Hepatocyte (in vitro differentiated cells): ENCODE data around the gene ANHX. TPM values are rescaled to one million over a fixed set of nuclear protein-coding genes. Genes with fewer than 3 reads are reported as not detected.

Experiments used
- DNase-seq: peaks from one replicate; pipeline ENCODE4 v3.0.0-alpha.2; 2016; ENCODE audit warnings: low spot score
- H2AFZ ChIP-seq: fragments of 200-600 bp; sonication (generic); 2 replicates; pipeline ENCODE4 v1.6.0; 2016; ENCODE audit warnings: antibody characterized with exemption, mild to moderate bottlenecking
- H3K27ac ChIP-seq: fragments of 200-600 bp; sonication (generic); 2 replicates; pipeline ENCODE4 v1.5.1; 2016; ENCODE audit warnings: mild to moderate bottlenecking
- H3K27me3 ChIP-seq: fragments of 200-600 bp; sonication (generic); 2 replicates; pipeline ENCODE4 v1.6.1; 2016
- H3K36me3 ChIP-seq: fragments of 200-600 bp; sonication (generic); replicated peaks from 2 replicates; pipeline ENCODE4 v1.5.1; 2016; ENCODE audit warnings: low read depth; ENCODE audit not compliant: insufficient read depth
- H3K4me1 ChIP-seq: fragments of 200-600 bp; sonication (generic); 2 replicates; pipeline ENCODE4 v1.5.1; 2016; ENCODE audit warnings: mild to moderate bottlenecking, moderate library complexity; ENCODE audit not compliant: insufficient read depth
- H3K4me2 ChIP-seq: fragments of 200-600 bp; sonication (generic); 2 replicates; pipeline ENCODE4 v1.6.0; 2016
- H3K4me3 ChIP-seq: fragments of 200-600 bp; sonication (generic); 2 replicates; pipeline ENCODE4 v1.5.1; 2016; ENCODE audit warnings: mild to moderate bottlenecking
- H3K79me2 ChIP-seq: fragments of 200-600 bp; sonication (generic); 2 replicates; pipeline ENCODE4 v1.6.0; 2017; ENCODE audit warnings: mild to moderate bottlenecking
- H3K9me2 ChIP-seq: fragments of 200-600 bp; sonication (generic); replicated peaks from 2 replicates; pipeline ENCODE4 v1.6.0; 2017; ENCODE audit warnings: mild to moderate bottlenecking; ENCODE audit not compliant: insufficient read depth
- H3K9me3 ChIP-seq: fragments of 200-600 bp; sonication (generic); 2 replicates; pipeline ENCODE4 v1.5.1; 2016; ENCODE audit warnings: low read depth, mild to moderate bottlenecking
- H4K20me1 ChIP-seq: fragments of 200-600 bp; sonication (generic); 2 replicates; pipeline ENCODE4 v1.6.0; 2016; ENCODE audit warnings: mild to moderate bottlenecking; ENCODE audit not compliant: insufficient read depth, poor library complexity, severe bottlenecking
- CTCF ChIP-seq: fragments of 200-600 bp; sonication (generic); IDR thresholded peaks from 2 replicates; pipeline ENCODE4 v1.5.1; 2016; ENCODE audit warnings: antibody characterized with exemption, mild to moderate bottlenecking; ENCODE audit not compliant: poor library complexity
- EZH2 ChIP-seq: fragments of 200-600 bp; sonication (generic); IDR thresholded peaks from 2 replicates; pipeline ENCODE4 v1.6.1; 2016; ENCODE audit warnings: antibody characterized with exemption, mild to moderate bottlenecking, borderline replicate concordance
- EZH2phosphoT487 ChIP-seq: fragments of 200-600 bp; sonication (generic); IDR thresholded peaks from one replicate; pipeline ENCODE4 v1.6.1; 2018; ENCODE audit warnings: antibody characterized with exemption, mild to moderate bottlenecking, low read depth, moderate library complexity; ENCODE audit not compliant: unreplicated experiment, severe bottlenecking
- WGBS: methylation state at CpG from one replicate; pipeline ENCODE4 v1.1.6; 2016; ENCODE audit warnings: low lambda C conversion rate; ENCODE audit errors: missing lambda C conversion rate; 5-methylcytosine and 5-hydroxymethylcytosine counted together
- polyA plus RNA-seq: library from polyadenylated mRNA; unstranded; fragments of >200 nt; fragmentation: Nextera tagmentation; extraction: Ambion mirVana; gene quantifications from 2 replicates; pipeline ENCODE4 v1.2.1, GENCODE V29; 2016
- total RNA-seq: library from RNA; depleted of rRNA; stranded (reverse); fragments of >200 nt; gene quantifications from 2 replicates; pipeline ENCODE4 v1.2.3, GENCODE V29; 2014

Gene ANHX
- total and polyA plus RNA-seq, 2 experiments from 2014 or later: not detected

- no peak overlapping the region for H3K4me3 ChIP-seq
- no peak overlapping the region for H3K27ac ChIP-seq
- DNase-seq: no peak
- no peaks in the 10 kb centered on the region for H3K27me3 ChIP-seq
- no peaks in the 10 kb centered on the region for H3K36me3 ChIP-seq
- H4K20me1 ChIP-seq: no peaks in the 10 kb centered on the region
- H2AFZ ChIP-seq: no peak overlapping the region
- H3K4me1 ChIP-seq: no peaks in the 10 kb centered on the region
- TF ChIP-seq EZH2 (no peak), EZH2phosphoT487 (no peak)
- WGBS: 83% methylated on average over 10 of the region's 10 CpGs
- H3K9me2 ChIP-seq: no peaks in the 10 kb centered on the region
- H3K79me2 ChIP-seq: no peaks in the 10 kb centered on the region
- H3K9me3 ChIP-seq: no peaks in the 10 kb centered on the region
- no peak overlapping the region for H3K4me2 ChIP-seq
These were observed 13.5 kb downstream of the ANHX start for GRCh38 chr12:133222211-133222610.

DNA sequence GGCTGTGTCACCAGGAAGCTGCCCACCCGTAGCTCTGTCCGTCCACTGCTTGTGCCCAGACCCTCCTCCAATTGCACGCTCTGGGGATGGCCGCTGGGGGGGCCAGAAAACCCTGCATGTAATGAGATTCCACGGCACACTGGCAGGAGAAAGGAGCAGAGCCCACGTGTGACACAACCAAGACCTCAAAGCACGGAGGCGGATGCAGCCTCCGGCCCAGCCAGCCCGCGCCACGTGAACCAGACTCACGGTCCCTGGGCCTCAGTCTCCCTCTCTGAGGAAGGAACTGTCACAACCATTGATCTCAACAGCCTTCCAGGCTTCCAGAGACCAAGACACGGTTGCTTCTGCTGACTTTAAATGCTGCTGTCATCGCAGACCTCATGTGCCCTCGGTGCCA is 14.4 kb downstream of the ANHX start:
- Histone ChIP-seq H3K36me3 (no peaks in the 10 kb centered on the region), H3K4me2 (no peak overlapping the region), H2AFZ (no peak overlapping the region), H4K20me1 (no peaks in the 10 kb centered on the region), H3K27me3 (no peaks in the 10 kb centered on the region), H3K4me1 (no peaks in the 10 kb centered on the region), H3K79me2 (no peaks in the 10 kb centered on the region), H3K4me3 (no peak overlapping the region), H3K9me2 (no peaks in the 10 kb centered on the region), H3K9me3 (no peaks in the 10 kb centered on the region), H3K27ac (no peak overlapping the region)
- 76% methylated on average over 16 of the region's 16 CpGs for WGBS
- TF ChIP-seq EZH2 (no peak), EZH2phosphoT487 (no peak), CTCF (no peak)
- DNase-seq: no peak

DNA sequence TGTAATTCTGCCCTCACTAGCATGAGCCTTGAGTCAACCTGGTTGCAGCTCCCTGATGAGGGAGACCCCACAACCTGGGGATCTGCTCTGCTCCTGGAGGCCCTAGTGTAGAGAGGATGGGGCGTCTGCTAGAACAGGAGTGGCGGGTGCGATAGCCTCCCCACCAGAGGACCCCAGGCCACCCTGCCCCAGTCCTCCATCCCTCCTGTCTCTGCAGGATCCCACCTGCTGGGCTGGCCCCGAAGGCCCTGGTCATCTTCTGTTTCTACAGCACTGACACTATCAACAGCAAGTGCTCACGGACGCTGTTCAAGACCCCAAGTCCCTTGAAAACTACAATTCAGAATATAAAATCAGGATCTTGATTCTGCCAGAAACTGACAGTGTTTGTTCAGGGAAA is 15.2 kb downstream of the ANHX start:
- 82% methylated on average over 6 of the region's 6 CpGs for WGBS
- Histone ChIP-seq H3K27me3 (no peaks in the 10 kb centered on the region), H3K4me1 (no peaks in the 10 kb centered on the region), H4K20me1 (no peaks in the 10 kb centered on the region), H2AFZ (no peak overlapping the region), H3K79me2 (no peaks in the 10 kb centered on the region), H3K27ac (no peak overlapping the region), H3K36me3 (no peaks in the 10 kb centered on the region), H3K9me3 (no peaks in the 10 kb centered on the region), H3K9me2 (no peaks in the 10 kb centered on the region), H3K4me3 (no peak overlapping the region), H3K4me2 (no peak overlapping the region)
- TF ChIP-seq EZH2 (no peak), EZH2phosphoT487 (no peak), CTCF (no peak)
- DNase-seq: no peak

DNA sequence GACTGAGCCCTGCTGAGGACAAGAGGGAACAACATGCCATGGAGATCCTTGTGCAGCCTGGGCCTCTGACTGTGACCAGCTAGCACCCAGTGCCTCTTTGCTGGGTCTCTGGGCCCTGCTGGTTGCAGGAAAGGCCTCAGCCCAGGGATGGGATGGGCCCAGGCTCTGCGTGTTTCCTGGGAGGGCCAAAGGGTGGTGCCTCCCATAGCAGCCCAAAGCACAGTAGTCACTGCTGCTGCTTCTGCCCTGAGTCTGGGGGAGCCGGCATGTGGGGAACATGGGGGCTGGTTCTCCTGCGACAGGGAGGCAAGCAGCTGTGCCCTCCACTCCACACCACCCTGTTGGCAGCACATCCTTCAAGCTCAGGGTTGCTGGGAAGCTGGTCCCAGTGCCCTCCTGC is 18.5 kb downstream of the ANHX start:
- no peak overlapping the region for H3K4me2 ChIP-seq
- peaks cover 4% of the 10 kb centered on the region for H3K9me3 ChIP-seq
- no peaks in the 10 kb centered on the region for H3K79me2 ChIP-seq
- H2AFZ ChIP-seq: no peak overlapping the region
- no peaks in the 10 kb centered on the region for H3K9me2 ChIP-seq
- H3K36me3 ChIP-seq: no peaks in the 10 kb centered on the region
- H3K4me3 ChIP-seq: no peak overlapping the region
- H3K27me3 ChIP-seq: no peaks in the 10 kb centered on the region
- no peaks in the 10 kb centered on the region for H3K4me1 ChIP-seq
- 54% methylated on average over 3 of the region's 3 CpGs for WGBS
- no peaks in the 10 kb centered on the region for H4K20me1 ChIP-seq
- TF ChIP-seq CTCF (no peak), EZH2phosphoT487 (no peak), EZH2 (no peak)
- DNase-seq: peak; percentile 2
- H3K27ac ChIP-seq: no peak overlapping the region
